C4-2B (cell line): ENCODE data around the gene GNPTAB.

ENCODE experiments used
- H3K27ac ChIP-seq: fragments of 450-650 bp; 2 replicates; pipeline ENCODE4 v1.5.1; 2017
- CTCF ChIP-seq: fragments of 450-650 bp; conservative IDR thresholded peaks from 2 replicates; pipeline ENCODE4 v1.5.1; 2017; ENCODE audit warnings: mild to moderate bottlenecking
- ZFX ChIP-seq: fragments of 450-650 bp; IDR thresholded peaks from 2 replicates; pipeline ENCODE4 v1.6.1; 2017

Gene GNPTAB

DNA sequence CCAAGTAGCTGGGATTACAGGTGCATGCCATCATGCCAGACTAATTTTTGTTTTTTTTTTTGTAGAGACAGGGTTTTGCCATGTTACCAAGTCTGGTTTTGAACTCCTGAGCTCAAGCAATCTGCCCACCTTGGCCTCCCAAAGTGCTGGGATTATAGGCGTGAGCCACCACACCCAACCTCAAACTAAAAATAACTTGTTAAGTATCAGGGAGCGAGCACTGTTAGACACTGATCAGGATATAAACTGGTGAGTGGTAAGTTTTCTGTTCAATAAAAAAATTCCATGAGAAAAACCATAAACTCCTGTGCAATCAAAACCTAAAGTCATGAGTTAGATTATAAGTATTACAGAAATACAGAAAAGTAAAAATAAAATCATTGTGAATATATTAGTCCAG lies 46.9 kb downstream of the GNPTAB start:
- TF ChIP-seq ZFX (no peak), CTCF (no peak)
- H3K27ac ChIP-seq, result peak overlapping the region; percentile 71

- peak overlapping the region; percentile 71 for H3K27ac ChIP-seq
- TF ChIP-seq CTCF (no peak), ZFX (no peak)
Observed at GRCh38 chr12:101783150-101783549, 47.6 kb downstream of the GNPTAB start.

GRCh38 chr12:101782273-101782731 lies 48.5 kb downstream of the GNPTAB start:
- H3K27ac ChIP-seq, result peak overlapping the region; percentile 57; the same call in 1 of the 2 replicates
- TF ChIP-seq ZFX (no peak), CTCF (no peak)

DNA sequence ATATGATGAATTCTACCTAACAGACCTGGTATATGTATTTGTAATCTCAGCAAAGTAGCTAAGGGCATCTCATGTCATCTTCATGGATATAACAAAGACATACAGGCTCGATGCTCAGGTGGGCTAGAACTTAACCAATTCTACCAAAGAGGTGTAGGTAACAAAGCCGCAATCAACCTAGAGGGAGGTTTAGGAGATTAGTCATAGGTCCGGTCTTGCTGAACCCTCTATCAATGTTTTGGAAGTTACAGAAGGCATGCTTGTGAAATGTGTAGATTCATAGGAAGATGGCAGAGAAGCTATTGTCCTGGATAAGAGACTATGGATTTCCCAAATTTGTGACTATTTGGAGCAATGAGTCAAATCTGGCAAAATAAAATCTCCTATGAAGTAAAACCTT lies 48.9 kb downstream of the GNPTAB start:
- H3K27ac ChIP-seq, result no peak overlapping the region
- TF ChIP-seq CTCF, result no peak
- TF ChIP-seq ZFX, result no peak

DNA sequence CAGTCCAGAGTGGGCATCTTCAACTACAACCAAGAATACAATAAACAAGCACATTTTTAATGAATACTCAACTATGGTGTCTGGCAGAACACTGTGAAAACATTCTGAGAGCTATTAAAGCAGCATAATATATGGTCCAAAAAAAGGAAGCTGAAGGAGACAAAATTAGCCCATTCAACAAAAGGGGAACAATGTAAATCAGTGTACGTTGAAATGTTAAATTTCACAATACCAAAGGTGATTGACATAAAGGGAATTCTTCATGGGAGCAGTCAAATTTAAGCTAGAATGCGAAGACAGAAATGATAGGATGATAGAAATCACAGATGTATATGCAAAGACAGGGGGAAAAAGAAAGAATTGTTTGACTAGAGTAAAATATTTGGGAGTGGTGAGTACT lies 50.2 kb downstream of the GNPTAB start:
- H3K27ac ChIP-seq, result no peak overlapping the region
- TF ChIP-seq CTCF, result no peak
- no peak for TF ChIP-seq ZFX

GRCh38 chr12:101779626-101780025 lies 51.1 kb downstream of the GNPTAB start:
- H3K27ac ChIP-seq, result no peak overlapping the region
- TF ChIP-seq CTCF (no peak), ZFX (no peak)

DNA sequence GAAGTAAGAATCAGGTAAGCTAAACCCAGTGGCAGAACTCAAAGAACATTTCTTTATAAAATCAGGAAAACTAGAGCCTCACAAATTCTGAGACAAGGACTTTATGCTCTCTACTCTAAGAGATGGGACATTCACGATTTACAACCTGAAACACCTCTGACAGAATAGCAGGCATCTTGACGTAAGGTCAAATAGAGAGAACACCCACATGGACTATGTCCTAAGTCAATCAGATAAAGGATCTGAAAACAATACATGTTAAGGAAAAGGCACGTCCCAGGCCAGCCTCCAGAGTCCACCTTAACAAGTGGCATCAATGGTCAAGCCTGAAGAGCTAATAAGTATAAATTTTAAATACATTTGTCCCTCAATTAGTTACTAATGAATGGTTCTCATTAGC lies 51.6 kb downstream of the GNPTAB start:
- TF ChIP-seq ZFX, result no peak
- TF ChIP-seq CTCF, result no peak
- H3K27ac ChIP-seq, result no peak overlapping the region
